IMR-90 (cell line): ENCODE results near the gene POMT2. TPM values are rescaled to one million over a fixed set of nuclear protein-coding genes. Genes with fewer than 3 reads are reported as not detected.

Source experiments
- ATAC-seq: fragments of 200-7000 bp; cut with Tn5 transposase; 2 replicates; pipeline ENCODE4 v1.9.1; 2020; ENCODE audit warnings: low read depth, mild to moderate bottlenecking, moderate library complexity
- BruUV-seq: library from RNA; stranded (reverse); fragments of 400-500 nt; replicated peaks from 2 replicates; lab custom pipeline; 2021; lab: Mats Ljungman, UMichigan
- CTCF ChIA-PET: fragments of 300-600 bp; formaldehyde crosslinking; extraction: SDS; loops from one replicate; lab custom pipeline; 2021; ENCODE audit warnings: antibody characterized with exemption; lab: Yijun Ruan, JAX
- POLR2A ChIA-PET: fragments of 300-600 bp; sonication (Branson Sonifier 250); formaldehyde crosslinking; loops from one replicate; lab custom pipeline; 2022; ENCODE audit warnings: antibody characterized with exemption; ENCODE audit not compliant: unreplicated experiment; lab: Charles Lee
- DNase-seq: peaks from one replicate; pipeline ENCODE4 v3.0.0; 2013
- H2AFZ ChIP-seq: replicated peaks from 2 replicates; pipeline ENCODE3; 2013; ENCODE audit warnings: low read length, mild to moderate bottlenecking; ENCODE audit not compliant: poor library complexity
- H2AK5ac ChIP-seq: 2 replicates; pipeline ENCODE4 v1.6.1; 2013; ENCODE audit warnings: low read depth, low read length, inconsistent platforms
- H2AK9ac ChIP-seq: replicated peaks from 2 replicates; pipeline ENCODE3; 2013; ENCODE audit warnings: mild to moderate bottlenecking, low read depth, low read length, moderate library complexity; ENCODE audit not compliant: poor library complexity
- H2BK120ac ChIP-seq: 2 replicates; pipeline ENCODE4 v1.6.1; 2013; ENCODE audit warnings: low read depth, low read length, inconsistent platforms
- H2BK15ac ChIP-seq: 3 replicates; pipeline ENCODE4 v1.6.1; 2013; ENCODE audit warnings: low read depth, low read length, inconsistent platforms
- H2BK20ac ChIP-seq: 2 replicates; pipeline ENCODE4 v1.6.1; 2013; ENCODE audit warnings: low read depth, mild to moderate bottlenecking, inconsistent platforms, low read length, moderate library complexity
- H2BK5ac ChIP-seq: 2 replicates; pipeline ENCODE4 v1.6.1; 2013; ENCODE audit warnings: mild to moderate bottlenecking, low read depth, low read length, inconsistent platforms; ENCODE audit not compliant: poor library complexity, severe bottlenecking
- H3K14ac ChIP-seq: replicated peaks from 2 replicates; pipeline ENCODE4 v1.6.1; 2013; ENCODE audit warnings: low read depth, low read length, inconsistent platforms
- H3K18ac ChIP-seq: 2 replicates; pipeline ENCODE4 v1.6.1; 2013; ENCODE audit warnings: low read depth, low read length, control low read depth
- H3K23ac ChIP-seq: 2 replicates; pipeline ENCODE4 v1.6.1; 2013; ENCODE audit warnings: low read depth, low read length, inconsistent platforms
- H3K27ac ChIP-seq: 2 replicates; pipeline ENCODE4 v1.5.1; 2013; ENCODE audit warnings: mild to moderate bottlenecking, control low read depth, low read length; ENCODE audit not compliant: insufficient read depth
- H3K27me3 ChIP-seq: 2 replicates; pipeline ENCODE4 v1.6.1; 2013; ENCODE audit warnings: low read length; ENCODE audit not compliant: control insufficient read depth, insufficient read depth
- H3K36me3 ChIP-seq: 2 replicates; pipeline ENCODE4 v1.6.1; 2013; ENCODE audit warnings: low read length, mixed read lengths; ENCODE audit not compliant: control insufficient read depth, insufficient read depth
- H3K4ac ChIP-seq: 2 replicates; pipeline ENCODE4 v1.6.1; 2013; ENCODE audit warnings: low read depth, low read length, inconsistent platforms
- H3K4me1 ChIP-seq: 2 replicates; pipeline ENCODE4 v1.6.1; 2013; ENCODE audit warnings: low read length, mixed read lengths; ENCODE audit not compliant: control insufficient read depth, insufficient read depth
- H3K4me2 ChIP-seq: 2 replicates; pipeline ENCODE4 v1.6.1; 2013; ENCODE audit warnings: low read depth, mild to moderate bottlenecking, control low read depth, low read length, moderate library complexity
- H3K4me3 ChIP-seq: 2 replicates; pipeline ENCODE4 v1.5.1; 2013; ENCODE audit warnings: low read depth, mild to moderate bottlenecking, control low read depth, low read length, moderate library complexity; ENCODE audit not compliant: insufficient read depth
- H3K56ac ChIP-seq: 2 replicates; pipeline ENCODE4 v1.6.1; 2013; ENCODE audit warnings: low read length, inconsistent platforms; ENCODE audit not compliant: insufficient read depth; ENCODE audit errors: extremely low read depth
- H3K79me1 ChIP-seq, 2 experiments: 2 replicates each; pipeline ENCODE4 v1.6.1; 2013; ENCODE audit warnings: low read length in 2 of 2, inconsistent platforms in 1 of 2, low read depth in 1 of 2
- H3K9ac ChIP-seq: 2 replicates; pipeline ENCODE4 v1.6.1; 2013; ENCODE audit warnings: low read depth, low read length, control low read depth
- H3K9me1 ChIP-seq: 2 replicates; pipeline ENCODE4 v1.6.1; 2013; ENCODE audit warnings: low read length, inconsistent platforms; ENCODE audit not compliant: insufficient read depth
- H3K9me3 ChIP-seq: 2 replicates; pipeline ENCODE4 v1.6.1; 2013; ENCODE audit warnings: low read length; ENCODE audit not compliant: control insufficient read depth, insufficient read depth
- H4K20me1 ChIP-seq: 2 replicates; pipeline ENCODE4 v1.6.1; 2013; ENCODE audit warnings: low read length, inconsistent platforms; ENCODE audit not compliant: insufficient read depth
- H4K5ac ChIP-seq: 2 replicates; pipeline ENCODE4 v1.6.1; 2013; ENCODE audit warnings: mild to moderate bottlenecking, low read depth, low read length, control low read depth
- H4K8ac ChIP-seq, 2 experiments: 2 replicates each; pipeline ENCODE4 v1.6.1; 2013; ENCODE audit warnings: low read depth in 2 of 2, low read length in 2 of 2, control low read depth in 1 of 2, inconsistent platforms in 1 of 2
- H4K91ac ChIP-seq: 2 replicates; pipeline ENCODE4 v1.6.1; 2013; ENCODE audit warnings: low read depth, low read length, inconsistent platforms; ENCODE audit not compliant: insufficient read depth
- CTCF ChIP-seq: conservative IDR thresholded peaks from 2 replicates; pipeline ENCODE4 v1.5.1; 2012; ENCODE audit warnings: mild to moderate bottlenecking, low read depth, low read length, improper control_type of control experiment
- FOS ChIP-seq: fragments of 150-350 bp; IDR thresholded peaks from 2 replicates; pipeline ENCODE4 v1.6.1; 2016; ENCODE audit warnings: low read depth, low read length
- MAFK ChIP-seq: IDR thresholded peaks from 2 replicates; pipeline ENCODE4 v1.6.1; 2012; ENCODE audit warnings: low read depth, low read length, improper control_type of control experiment
- WGBS, 2 experiments: methylation state at CpG; one replicate each; pipeline versions ENCODE4 v1.1.5 to v1.1.7; 2013; ENCODE audit warnings: missing lambda C conversion rate in 2 of 2; ENCODE audit not compliant: insufficient read length in 1 of 2; ENCODE audit errors: extremely low coverage in 2 of 2; 5-methylcytosine and 5-hydroxymethylcytosine counted together
- dilution Hi-C: fragments of 300-500 bp; cut with HindIII; formaldehyde crosslinking; loops from one replicate; pipeline ENCODE4 v1.14.3; 2018; ENCODE audit warnings: low sequenced_read_pairs; ENCODE audit not compliant: unreplicated experiment
- in situ Hi-C: fragments of 300-500 bp; cut with MboI; formaldehyde crosslinking; loops from 3 replicates; pipeline ENCODE4 v1.14.3; 2019; ENCODE audit warnings: low sequenced_read_pairs, inconsistent platforms, mixed read lengths
- intact Hi-C: fragments of 100-400 bp; cut with micrococcal nuclease; formaldehyde crosslinking; loops from 2 replicates; pipeline ENCODE4 v1.10.0; 2022
- polyA plus RNA-seq, 3 experiments: library from polyadenylated mRNA; depleted of rRNA; stranded (reverse); fragments of >200 nt; gene quantifications; 2 replicates each; pipeline ENCODE4 v1.2.3, GENCODE V29; 2012; ENCODE audit warnings: low replicate concordance in 1 of 3
- total RNA-seq: library from RNA; depleted of rRNA; stranded (reverse); fragments of >200 nt; gene quantifications from 2 replicates; pipeline ENCODE4 v1.2.3, GENCODE V29; 2012

The POMT2 gene
- total and polyA plus RNA-seq, 2 of the 4 experiments (the other 2 are of a cell fraction), result 6.5 to 13.0 TPM

DNA sequence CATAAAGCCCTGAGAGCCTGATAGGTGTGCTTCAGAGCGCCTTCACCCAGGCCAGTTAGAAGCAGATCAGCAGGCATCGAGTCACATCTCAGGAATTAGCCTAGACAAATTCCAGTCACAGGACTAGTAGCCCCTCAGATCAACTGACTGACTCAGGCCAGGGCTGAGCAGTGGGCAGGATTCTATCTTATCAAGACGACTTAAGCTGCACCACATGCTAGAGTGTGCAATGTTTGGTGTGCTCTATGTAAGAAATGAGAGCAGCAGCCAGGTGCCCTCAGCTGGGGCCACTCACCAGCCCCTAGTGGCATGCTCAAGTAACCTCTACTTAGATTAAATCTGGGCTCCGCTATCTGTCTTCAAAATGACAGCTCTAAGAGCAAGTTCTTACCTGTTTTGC, 30.0 kb downstream of the POMT2 start:
- 100% methylated on average over 1 of the region's 4 CpGs; no CpG with 5 or more reads in 1 of the 2 experiments for WGBS, 2 experiments
- Histone ChIP-seq H2AFZ (no peak overlapping the region), H3K27me3 (no peaks in the 10 kb centered on the region), H3K14ac (no peak overlapping the region), H4K91ac (no peak overlapping the region), H4K20me1 (no peaks in the 10 kb centered on the region), H4K5ac (no peak overlapping the region), H2BK5ac (no peak overlapping the region), H3K9me3 (no peaks in the 10 kb centered on the region), H3K4ac (no peak overlapping the region), H2AK9ac (no peak overlapping the region), H4K8ac (no peak overlapping the region), H3K4me1 (no peaks in the 10 kb centered on the region; the same call in 1 of the 2 replicates), H3K4me2 (no peak overlapping the region), H2BK20ac (no peak overlapping the region), H2BK120ac (no peak overlapping the region), H3K79me1 (no peaks in the 10 kb centered on the region; a peak in 1 of 4 replicates), H3K4me3 (no peak overlapping the region), H3K36me3 (peaks cover 7% of the 10 kb centered on the region), H2AK5ac (no peak overlapping the region), H3K23ac (no peak overlapping the region), H3K56ac (no peak overlapping the region), H2BK15ac (no peak overlapping the region), H3K9me1 (peaks cover 3% of the 10 kb centered on the region; the same call in 1 of the 2 replicates), H3K9ac (no peak overlapping the region), H3K18ac (no peak overlapping the region), H3K27ac (no peak overlapping the region)
- POLR2A ChIA-PET, result no interaction called here
- intact Hi-C loops (no loop called here), in situ Hi-C loops (loop anchor here (10.0 kb wide), 1 partner anchor 254 kb away; no protein-coding TSS in a partner anchor), dilution Hi-C loops (no loop called here)
- CTCF ChIA-PET, result interaction anchor here (1.4 kb wide), 1 partner anchor 25 kb away, joined by 4 read pairs; no protein-coding TSS in a partner anchor
- BruUV-seq, result no TSS peak
- peak; percentile 77 for ATAC-seq
- peak; percentile 75 for DNase-seq
- TF ChIP-seq MAFK (no peak), CTCF (peak; percentile 12; the same call in 1 of the 2 replicates), FOS (no peak)
